HG02938 (cell line): Measurements from ENCODE around the gene TMEM80.
"Not testable (repeated sequence)": the region's sequence is repeated elsewhere in the genome, so short reads cannot be mapped to it uniquely, and the experiment has no call there.

Experiments
- ATAC-seq: cut with Tn5 transposase; IDR thresholded peaks from one replicate; pipeline ENCODE4 v1.9.1; 2021; ENCODE audit warnings: mild to moderate bottlenecking, moderate library complexity; ENCODE audit not compliant: unreplicated experiment

Gene TMEM80

GRCh38 chr11:679271-680207, 16.1 kb upstream of the TMEM80 start:
- no peak for ATAC-seq

GRCh38 chr11:680476-680875, 15.1 kb upstream of the TMEM80 start:
- ATAC-seq = no peak

GRCh38 chr11:680970-681369, 14.6 kb upstream of the TMEM80 start:
- no peak for ATAC-seq

- ATAC-seq = no peak
These were observed 9.0 kb upstream of the TMEM80 start for GRCh38 chr11:686451-687243.

GRCh38 chr11:687751-688150, 7.9 kb upstream of the TMEM80 start:
- ATAC-seq = no peak

GRCh38 chr11:688681-689080, 6.9 kb upstream of the TMEM80 start:
- ATAC-seq = no peak

GRCh38 chr11:689625-690024, 6.0 kb upstream of the TMEM80 start:
- ATAC-seq = no peak

- ATAC-seq = not testable (repeated sequence)
These were observed 5.4 kb upstream of the TMEM80 start for GRCh38 chr11:690244-690643.

GRCh38 chr11:690738-691633, 4.6 kb upstream of the TMEM80 start:
- ATAC-seq = no peak

GRCh38 chr11:691710-692590, 3.7 kb upstream of the TMEM80 start:
- no peak for ATAC-seq

- no peak for ATAC-seq
These were observed 2.7 kb upstream of the TMEM80 start for GRCh38 chr11:692824-693414.

GRCh38 chr11:693415-693831, 2.2 kb upstream of the TMEM80 start:
- no peak for ATAC-seq

GRCh38 chr11:693887-694562, 1.6 kb upstream of the TMEM80 start:
- no peak for ATAC-seq

GRCh38 chr11:694563-695287, 891 bp upstream of the TMEM80 start, which contains the start of gene DEAF1:
DEAF1 (minus strand) TSS chr11:695222; CDS start chr11:695047, 175 bp downstream.
- no peak for ATAC-seq

- ATAC-seq = peak; percentile 78
These were observed 403 bp upstream of the TMEM80 start for GRCh38 chr11:695288-695537.

- no peak for ATAC-seq
These were observed 1.4 kb downstream of the TMEM80 start for GRCh38 chr11:696955-697491.

- ATAC-seq = no peak
These were observed 2.2 kb downstream of the TMEM80 start for GRCh38 chr11:697811-698311.

- ATAC-seq = no peak
These were observed 3.0 kb downstream of the TMEM80 start for GRCh38 chr11:698493-699115.
